Measurements from ENCODE around the gene CTCFL. TPM values are rescaled to one million over a fixed set of nuclear protein-coding genes. Genes with fewer than 3 reads are reported as not detected.
A peak's percentile ranks its signal among the peaks of the same experiment; 100 is the strongest.

Gene CTCFL
- total RNA-seq, 4 donors from 2014 or later = 0.13 to 0.46 TPM; not detected in 2

GRCh38 chr20:57485770-57486169 is 39.2 kb downstream of the CTCFL start:
- Histone ChIP-seq H3K9me3 (no peaks in the 10 kb centered on the region), H3K36me3 (no peaks in the 10 kb centered on the region), H3K27ac (no peak overlapping the region), H3K27me3 (no peaks in the 10 kb centered on the region), H3K4me1 (no peaks in the 10 kb centered on the region), H3K4me3 (replicated peaks in 1 of 3) (no peak overlapping the region)
- no peak for DNase-seq
- TF ChIP-seq POLR2A (IDR thresholded peaks at IDR 0.05) (no peak), CTCF (IDR thresholded peaks at IDR 0.05) (no peak)
- intact Hi-C loops (cut with DNase I) = no loop called here
- WGBS, 2 donors = 98 to 100% methylated on average over 1 of the region's 1 CpG

- 81 to 92% methylated on average over 8 of the region's 8 CpGs for WGBS, 2 donors
- no peak for DNase-seq
- H3K4me1 ChIP-seq = no peaks in the 10 kb centered on the region
- no peak overlapping the region for H3K4me3 ChIP-seq (replicated peaks in 1 of 3)
- TF ChIP-seq POLR2A (IDR thresholded peaks at IDR 0.05) (no peak), CTCF (IDR thresholded peaks at IDR 0.05) (no peak)
- no peak overlapping the region for H3K27ac ChIP-seq
- no peaks in the 10 kb centered on the region for H3K9me3 ChIP-seq
- intact Hi-C loops (cut with DNase I) = no loop called here
- H3K36me3 ChIP-seq = no peaks in the 10 kb centered on the region
- no peaks in the 10 kb centered on the region for H3K27me3 ChIP-seq
Observed at GRCh38 chr20:57484772-57485171, 40.2 kb downstream of the CTCFL start.

- Histone ChIP-seq H3K4me3 (replicated peaks in 1 of 3) (no peak overlapping the region), H3K36me3 (no peaks in the 10 kb centered on the region), H3K27ac (no peak overlapping the region), H3K27me3 (no peaks in the 10 kb centered on the region), H3K4me1 (no peaks in the 10 kb centered on the region), H3K9me3 (no peaks in the 10 kb centered on the region)
- WGBS, 2 donors = 89 to 91% methylated on average over 19 of the region's 19 CpGs
- TF ChIP-seq CTCF (IDR thresholded peaks at IDR 0.05) (no peak), POLR2A (IDR thresholded peaks at IDR 0.05) (no peak)
- intact Hi-C loops (cut with DNase I) = no loop called here
- no peak for DNase-seq
Observed at GRCh38 chr20:57483287-57484050, 41.5 kb downstream of the CTCFL start.

GRCh38 chr20:57482796-57483195 is 42.1 kb downstream of the CTCFL start:
- WGBS, 2 donors = 91 to 94% methylated on average over 6 of the region's 6 CpGs
- no peak for TF ChIP-seq POLR2A (IDR thresholded peaks at IDR 0.05)
- no peak for TF ChIP-seq CTCF (IDR thresholded peaks at IDR 0.05)
- H3K4me3 ChIP-seq (replicated peaks in 1 of 3) = no peak overlapping the region
- H3K27ac ChIP-seq = no peak overlapping the region
- H3K36me3 ChIP-seq = no peaks in the 10 kb centered on the region
- no peak for DNase-seq
- no peaks in the 10 kb centered on the region for H3K9me3 ChIP-seq
- no peaks in the 10 kb centered on the region for H3K27me3 ChIP-seq
- intact Hi-C loops (cut with DNase I) = no loop called here
- no peaks in the 10 kb centered on the region for H3K4me1 ChIP-seq

- no peak overlapping the region for H3K27ac ChIP-seq
- WGBS, 2 donors = 47 to 59% methylated on average over 11 of the region's 11 CpGs
Observed at GRCh38 chr20:57482148-57482547, 42.8 kb downstream of the CTCFL start.

More at GRCh38 chr20:57482148-57482547, 42.8 kb downstream of the CTCFL start:
- peak in 1 of 2 donors; percentile 15 for DNase-seq
- no peaks in the 10 kb centered on the region for H3K27me3 ChIP-seq
- no peak overlapping the region for H3K4me3 ChIP-seq (replicated peaks in 1 of 3)
- TF ChIP-seq CTCF (IDR thresholded peaks at IDR 0.05) = no peak
- TF ChIP-seq POLR2A (IDR thresholded peaks at IDR 0.05) = no peak
- no peaks in the 10 kb centered on the region for H3K36me3 ChIP-seq
- intact Hi-C loops (cut with DNase I) = no loop called here
- no peaks in the 10 kb centered on the region for H3K4me1 ChIP-seq
- H3K9me3 ChIP-seq = no peaks in the 10 kb centered on the region
